Forelimb muscle (tissue), 1 donor: ENCODE results near the gene COQ9. TPM values are rescaled to one million over a fixed set of nuclear protein-coding genes. Genes with fewer than 3 reads are reported as not detected.

Experiments used
- DNase-seq: peaks from one replicate; pipeline ENCODE4 v3.0.0-alpha.2; 2013; ENCODE audit warnings: low read depth
- polyA plus RNA-seq: library from polyadenylated mRNA; unstranded; fragments of 120-200 nt; gene quantifications from one replicate; pipeline ENCODE4 v1.2.1, GENCODE V29; 2013; ENCODE audit not compliant: insufficient read length

Gene COQ9
- polyA plus RNA-seq, 1 donor, result 76.5 TPM

DNA sequence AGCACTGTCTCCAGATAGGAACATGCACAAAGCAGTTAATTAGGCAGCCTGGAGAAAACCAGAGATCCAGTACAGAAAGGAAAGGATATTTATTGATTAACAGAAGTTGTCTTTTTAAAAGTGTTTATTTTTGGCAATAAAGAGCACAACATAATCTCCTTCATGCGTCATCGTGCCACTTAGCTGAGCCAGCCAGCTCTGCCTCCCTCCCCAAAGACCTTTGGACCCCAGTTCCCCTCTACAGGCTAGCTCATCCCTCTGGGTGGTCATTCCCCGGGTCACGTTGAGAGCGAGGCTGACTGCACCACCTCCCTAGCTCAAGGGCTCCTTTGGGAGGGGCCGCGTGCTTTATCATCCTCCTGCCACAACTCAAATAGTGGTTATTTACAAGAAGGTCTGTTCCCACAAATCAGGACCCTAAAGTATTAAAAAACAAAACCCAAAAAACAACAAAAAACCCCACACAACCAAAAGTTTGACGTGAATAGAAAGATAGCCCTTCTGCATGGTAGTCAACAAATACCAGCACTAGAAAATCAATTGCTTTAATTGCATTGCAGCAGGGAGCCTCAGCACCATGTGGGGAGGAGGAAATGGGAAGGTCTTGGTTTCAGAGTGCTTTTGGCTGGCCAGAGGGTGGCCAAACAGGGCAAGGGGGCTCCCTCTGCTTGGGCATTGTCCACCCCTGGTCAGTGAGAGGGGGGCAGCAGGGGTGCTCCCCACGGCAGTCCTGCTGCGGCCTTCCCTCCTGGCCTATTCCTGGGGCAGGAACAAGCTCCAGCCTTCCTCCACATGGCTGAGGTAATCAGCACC is 24.8 kb downstream of the COQ9 start:
- no peak for DNase-seq

- DNase-seq, result no peak
Observed at GRCh38 chr16:57472665-57473060, 25.4 kb downstream of the COQ9 start.

DNA sequence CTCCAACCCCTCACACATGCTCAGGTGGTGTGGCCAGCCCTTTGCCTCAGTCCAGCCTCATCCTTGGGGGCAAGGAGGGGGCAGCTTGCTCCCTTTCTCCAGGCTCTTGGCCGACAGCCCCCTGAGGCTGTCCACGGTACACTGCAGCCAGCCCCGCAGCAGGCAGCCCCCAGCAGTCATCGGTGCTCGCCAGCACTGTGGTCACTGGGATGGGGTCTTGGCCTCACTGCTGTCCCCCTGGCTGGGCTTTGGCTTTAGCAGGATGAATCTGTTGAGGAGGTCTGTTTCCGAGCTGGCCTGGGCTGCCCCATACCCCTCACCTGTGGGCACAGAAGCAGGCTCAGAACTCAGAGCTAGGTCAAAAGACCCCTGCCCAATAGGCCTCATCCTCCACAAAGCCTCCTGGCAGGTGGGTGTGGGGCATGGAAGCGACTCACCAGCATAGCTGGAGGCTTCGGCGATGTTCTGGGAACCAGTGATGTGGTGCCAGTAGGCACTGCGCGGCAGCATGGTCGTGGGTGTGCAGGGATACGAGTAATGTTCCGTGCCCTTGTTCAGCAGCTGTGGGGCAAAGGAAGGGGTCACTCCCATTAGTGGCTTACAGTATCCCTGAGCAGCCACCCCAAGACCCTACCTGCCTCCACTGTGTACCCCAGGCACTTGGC is 26.0 kb downstream of the COQ9 start:
- DNase-seq, result no peak

DNA sequence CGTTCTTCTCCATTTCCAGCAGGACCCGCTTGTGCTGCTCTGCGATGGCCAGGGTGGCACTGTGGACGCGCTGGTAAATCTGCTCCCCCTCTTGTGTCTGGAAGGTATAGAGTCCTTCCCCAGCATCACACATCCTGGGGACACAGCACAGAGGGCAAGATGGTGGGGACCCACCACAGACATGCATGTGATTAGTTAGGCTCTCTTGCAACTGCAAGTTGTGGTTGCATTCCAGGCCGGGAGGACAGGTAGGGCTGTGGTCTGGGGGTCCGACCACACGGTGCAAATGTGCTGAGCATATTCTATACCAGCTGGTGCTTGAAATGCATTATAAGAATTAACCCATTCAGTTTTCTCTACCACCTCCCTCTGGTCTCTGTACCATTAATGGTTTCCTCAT is 26.6 kb downstream of the COQ9 start:
- DNase-seq, result no peak

DNA sequence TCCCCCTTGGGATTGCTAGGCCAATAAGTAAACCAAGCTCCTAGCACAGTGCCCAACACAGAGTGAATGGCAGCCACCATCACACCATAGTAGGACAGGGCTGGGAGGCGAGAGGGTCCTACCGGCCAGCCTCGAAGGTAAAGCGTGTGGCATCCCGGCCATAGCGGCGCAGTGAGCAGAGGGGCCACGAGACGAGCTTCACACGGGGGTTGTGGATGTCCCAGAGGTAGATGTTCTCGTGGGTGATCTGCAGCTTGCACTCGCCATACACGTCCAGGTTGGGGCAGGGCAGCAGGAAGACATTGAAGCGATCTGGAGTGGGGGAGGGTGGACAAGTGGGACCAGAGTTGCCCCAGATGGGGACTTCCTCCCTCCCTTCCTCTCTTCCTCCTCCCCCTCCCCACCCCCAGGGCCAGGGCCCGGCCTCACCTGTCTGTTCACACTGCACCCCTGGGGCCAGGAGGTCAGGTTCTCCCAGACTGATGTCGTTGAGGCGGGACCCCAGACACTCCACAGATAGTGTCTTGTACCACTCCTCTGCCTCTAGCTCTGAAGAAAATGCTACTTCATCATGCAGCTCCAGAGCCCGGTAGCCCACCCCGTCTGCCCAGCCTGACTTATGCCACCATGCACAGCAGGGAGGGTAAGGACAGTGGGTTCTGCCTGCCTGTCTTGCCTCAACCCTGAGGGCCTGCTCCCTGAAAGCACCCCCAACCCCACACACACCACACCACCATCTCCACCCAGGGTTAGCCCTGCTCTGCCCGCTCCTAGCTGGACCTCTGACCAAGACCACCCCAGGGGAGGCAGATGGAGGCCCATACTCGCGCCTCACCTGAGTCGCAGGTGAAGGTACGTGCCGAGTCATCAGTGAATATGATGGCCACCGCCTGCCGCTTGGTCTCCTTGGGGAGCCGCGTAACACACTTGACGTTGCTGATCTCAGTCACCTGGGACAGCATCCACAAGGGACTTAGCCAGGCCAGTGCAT is 27.7 kb downstream of the COQ9 start:
- DNase-seq, result no peak

DNA sequence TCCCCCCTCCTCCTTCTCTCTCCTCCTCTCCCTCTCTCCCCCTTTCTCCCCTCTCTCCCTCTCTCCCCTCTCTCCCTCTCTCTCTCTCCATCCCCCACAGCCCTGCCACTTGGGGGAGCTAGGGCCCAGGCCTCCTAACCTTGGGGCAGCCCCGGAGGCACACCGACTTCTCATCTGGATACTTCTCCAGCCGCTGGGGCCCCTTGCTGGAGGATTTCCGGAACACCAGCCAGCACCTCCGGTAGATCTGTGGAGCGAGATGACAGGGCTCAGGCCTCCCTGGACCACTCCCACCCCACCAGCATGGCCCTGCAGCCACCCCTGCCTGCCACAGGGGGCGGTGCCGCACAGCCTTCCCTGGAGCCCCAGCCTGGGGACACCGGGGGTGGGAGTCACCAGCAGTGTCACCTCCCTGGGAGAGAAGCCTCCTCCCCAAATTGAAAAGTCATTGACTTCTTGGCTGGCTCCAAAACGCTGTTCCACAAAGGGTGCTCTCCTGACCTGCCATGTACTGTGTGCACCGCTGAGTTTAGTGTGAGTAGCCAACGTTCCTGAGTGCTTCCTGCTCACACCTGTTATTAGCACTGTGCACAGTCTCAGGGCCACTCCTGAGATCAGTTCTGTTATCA is 28.5 kb downstream of the COQ9 start:
- no peak for DNase-seq

GRCh38 chr16:57476546-57477410 is 29.5 kb downstream of the COQ9 start:
- DNase-seq, result no peak

DNA sequence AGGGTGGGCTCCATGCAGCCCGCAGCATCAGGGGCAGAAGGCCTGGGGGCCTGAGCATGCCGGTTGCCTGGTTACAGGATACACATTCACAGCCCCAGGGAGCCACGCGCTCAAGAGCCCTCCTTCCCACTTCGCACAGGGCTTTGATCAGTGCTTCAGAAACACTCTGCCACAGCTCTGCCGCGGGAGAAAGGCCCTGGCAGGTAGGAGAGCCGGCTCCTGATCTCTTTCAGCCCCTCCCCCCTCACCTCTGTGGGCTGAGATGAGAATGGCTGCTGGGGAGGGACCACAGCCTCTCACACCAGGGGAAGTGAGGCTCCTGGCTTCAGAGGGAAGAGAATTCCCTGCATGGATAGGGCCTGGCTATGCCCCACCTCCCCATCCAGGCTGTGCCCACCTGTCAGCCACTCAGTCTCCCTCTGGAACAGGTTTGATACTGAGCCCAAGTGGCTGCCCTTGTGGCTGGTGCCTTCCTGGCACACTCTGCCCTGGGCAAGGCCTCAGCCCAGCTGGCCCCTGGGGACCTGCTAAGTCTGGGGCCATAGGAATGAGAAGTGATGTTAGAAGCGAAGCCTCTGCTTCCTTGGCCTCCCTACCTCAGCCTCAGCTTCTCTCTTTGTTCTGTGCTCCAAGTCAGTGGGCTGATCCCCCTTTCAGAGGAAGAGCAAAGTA is 30.4 kb downstream of the COQ9 start:
- DNase-seq, result no peak

DNA sequence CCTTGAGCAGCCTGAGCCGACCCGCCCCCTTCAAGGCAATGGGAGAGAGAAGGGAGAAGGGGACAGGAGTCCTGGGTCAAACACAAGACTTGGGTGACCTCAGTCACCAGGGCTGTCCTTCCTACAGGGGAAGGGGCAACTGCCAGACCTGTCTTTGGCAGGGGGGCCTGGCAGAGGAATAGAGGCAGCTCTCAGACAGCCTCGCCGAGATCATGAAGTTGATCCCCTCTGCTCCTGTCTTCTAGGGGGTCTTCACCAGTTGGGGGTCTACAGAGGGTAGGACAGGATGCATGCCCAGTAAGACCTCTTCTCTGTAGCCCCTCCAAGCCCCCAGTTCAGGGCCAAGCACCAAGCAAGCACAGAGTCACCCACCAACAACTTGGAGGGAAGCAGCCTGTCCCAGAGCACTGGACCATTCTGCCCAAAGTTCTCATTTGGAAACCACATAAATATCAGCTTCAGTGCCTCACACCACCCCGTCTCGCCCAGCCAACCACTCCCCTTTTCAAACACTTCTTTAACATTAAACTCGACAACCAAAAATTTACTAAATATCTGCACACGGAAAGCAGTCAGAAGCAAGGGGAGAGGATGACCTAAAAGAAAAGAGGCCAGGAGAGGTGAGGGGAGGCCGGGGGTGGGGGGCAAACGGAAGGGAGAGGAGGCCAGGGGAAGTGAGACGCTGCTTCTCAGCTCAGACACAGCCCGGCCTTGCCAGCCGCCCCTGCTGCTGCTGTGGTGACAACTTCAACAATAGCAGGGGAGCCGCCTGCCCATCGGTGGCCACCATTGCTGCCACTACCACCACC is 31.3 kb downstream of the COQ9 start:
- no peak for DNase-seq

- DNase-seq, result peak; percentile 28
Observed at GRCh38 chr16:57479205-57479975, 32.1 kb downstream of the COQ9 start.

DNA sequence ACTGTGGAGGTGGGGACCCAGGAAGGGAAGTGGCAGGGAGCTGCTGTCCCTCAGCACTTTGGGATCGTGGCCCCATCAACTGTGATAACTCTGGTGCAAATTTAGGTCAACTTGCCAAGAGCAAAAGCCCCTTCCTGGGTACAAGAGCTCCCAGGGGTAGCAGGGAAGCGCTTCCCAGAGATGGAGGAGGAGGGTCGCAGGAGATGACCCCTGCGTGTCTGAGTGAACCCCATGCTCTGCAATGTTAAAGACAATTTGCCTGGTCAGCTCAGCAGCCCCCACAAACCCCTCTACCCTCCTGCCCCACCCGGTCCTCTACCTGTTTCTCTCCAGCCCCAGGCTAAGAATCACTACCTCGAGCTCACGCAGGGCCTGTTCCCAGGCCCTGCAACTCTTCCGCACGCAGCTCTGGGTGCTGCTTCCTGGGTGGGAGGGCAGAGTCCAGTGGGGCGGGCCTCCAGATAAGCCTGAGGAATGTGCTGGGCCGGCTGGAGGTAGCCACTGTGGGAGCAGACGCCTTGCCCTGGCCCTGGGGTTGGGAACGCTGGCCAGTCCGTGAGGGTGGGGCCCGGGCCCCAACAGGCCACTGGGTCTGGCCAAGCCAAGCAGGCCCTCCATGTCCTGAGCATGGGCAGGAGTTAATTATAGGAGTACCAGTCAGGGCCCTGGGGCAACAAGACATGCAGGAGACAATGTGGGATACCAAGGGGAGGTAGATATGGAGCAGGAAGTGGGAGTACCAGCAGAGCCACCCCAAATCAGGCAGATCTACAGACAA is 32.9 kb downstream of the COQ9 start:
- no peak for DNase-seq

- DNase-seq, result no peak
Observed at GRCh38 chr16:57480754-57481230, 33.5 kb downstream of the COQ9 start.

GRCh38 chr16:57481421-57481820 is 34.1 kb downstream of the COQ9 start:
- DNase-seq, result no peak

DNA sequence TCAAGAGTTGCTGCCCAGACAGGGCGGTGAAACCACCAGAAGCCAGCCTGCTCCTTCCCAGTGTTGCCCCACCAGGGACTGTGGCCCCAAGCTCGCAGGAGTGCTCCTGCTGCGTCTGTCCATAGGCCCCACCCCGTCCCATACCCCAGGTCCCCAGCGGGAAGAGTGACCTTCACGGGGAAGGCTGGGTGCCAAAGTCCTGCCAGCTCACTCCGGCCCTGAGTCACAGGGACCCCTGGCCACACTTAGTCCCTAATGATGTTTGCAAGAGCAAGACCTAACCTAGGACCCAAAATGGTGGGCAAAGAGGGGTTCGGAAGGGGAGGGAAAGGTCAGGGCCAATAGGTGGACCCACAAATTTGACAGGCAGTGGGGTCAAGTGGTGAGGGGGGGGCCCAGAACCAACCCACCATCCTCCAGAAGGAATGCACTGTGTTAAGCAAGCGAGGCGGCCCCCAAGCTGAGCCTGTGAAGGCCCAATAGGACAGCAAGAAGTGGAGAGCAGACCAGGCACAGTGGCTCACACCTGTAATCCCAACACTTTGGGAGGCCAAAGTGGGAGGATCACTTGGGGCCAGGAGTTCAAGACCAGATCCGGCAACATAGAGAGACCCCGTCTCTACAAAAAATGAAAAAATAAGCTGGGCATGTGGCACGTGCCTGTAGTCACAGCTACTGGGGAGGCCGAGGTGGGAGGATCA is 35.7 kb downstream of the COQ9 start:
- no peak for DNase-seq

GRCh38 chr16:57483725-57484514 is 36.6 kb downstream of the COQ9 start:
- no peak for DNase-seq

GRCh38 chr16:57484515-57485005 is 37.3 kb downstream of the COQ9 start:
- no peak for DNase-seq
